GM19452 (cell line): ENCODE results near the gene DRD3.

Experiments
- ATAC-seq: cut with Tn5 transposase; IDR thresholded peaks from one replicate; pipeline ENCODE4 v1.9.1; 2021; ENCODE audit not compliant: unreplicated experiment

The DRD3 gene

DNA sequence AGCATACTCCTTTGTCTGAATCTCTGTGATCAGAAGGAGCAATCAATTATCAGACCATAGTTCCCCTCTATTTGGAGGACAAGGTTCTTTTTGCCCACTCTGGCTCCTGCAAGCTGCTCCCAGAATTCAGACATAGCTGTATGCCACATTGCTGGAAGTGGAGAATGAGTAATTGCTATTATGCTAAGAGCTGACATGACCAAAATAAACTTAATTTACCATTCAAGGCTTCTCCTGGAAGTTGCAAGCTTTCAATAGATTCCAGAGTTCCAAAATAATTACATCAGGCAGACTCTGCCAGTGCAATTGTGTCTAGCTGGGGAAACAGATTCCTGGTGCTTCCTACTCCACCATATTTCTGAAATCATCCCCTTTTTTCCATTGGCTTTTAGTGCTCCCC lies 7.6 kb upstream of the DRD3 start:
- no peak for ATAC-seq

DNA sequence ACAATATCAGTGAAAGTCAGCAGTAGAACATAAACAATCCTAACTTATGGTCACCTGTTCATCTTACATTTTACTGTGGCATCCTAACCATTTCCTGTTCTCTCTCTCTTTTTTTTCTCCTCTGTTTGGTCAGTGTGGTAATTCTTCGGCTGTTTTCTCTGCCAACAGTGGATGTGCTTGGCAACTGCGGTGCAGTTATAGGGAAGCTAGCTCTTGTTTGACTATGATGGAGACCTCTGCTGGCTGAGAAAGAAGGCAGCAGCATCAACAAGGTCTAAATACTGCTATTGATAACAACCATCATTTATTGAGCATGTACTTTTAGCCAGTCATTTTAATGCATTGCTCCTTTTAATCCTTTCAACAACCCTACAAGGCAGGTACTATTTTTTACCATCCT lies 723 bp upstream of the DRD3 start:
- ATAC-seq, result no peak

- no peak for ATAC-seq
Observed at GRCh38 chr3:114176890-114177289, 2.0 kb downstream of the DRD3 start.

- no peak for ATAC-seq
Observed at GRCh38 chr3:114176487-114176886, 2.4 kb downstream of the DRD3 start.

DNA sequence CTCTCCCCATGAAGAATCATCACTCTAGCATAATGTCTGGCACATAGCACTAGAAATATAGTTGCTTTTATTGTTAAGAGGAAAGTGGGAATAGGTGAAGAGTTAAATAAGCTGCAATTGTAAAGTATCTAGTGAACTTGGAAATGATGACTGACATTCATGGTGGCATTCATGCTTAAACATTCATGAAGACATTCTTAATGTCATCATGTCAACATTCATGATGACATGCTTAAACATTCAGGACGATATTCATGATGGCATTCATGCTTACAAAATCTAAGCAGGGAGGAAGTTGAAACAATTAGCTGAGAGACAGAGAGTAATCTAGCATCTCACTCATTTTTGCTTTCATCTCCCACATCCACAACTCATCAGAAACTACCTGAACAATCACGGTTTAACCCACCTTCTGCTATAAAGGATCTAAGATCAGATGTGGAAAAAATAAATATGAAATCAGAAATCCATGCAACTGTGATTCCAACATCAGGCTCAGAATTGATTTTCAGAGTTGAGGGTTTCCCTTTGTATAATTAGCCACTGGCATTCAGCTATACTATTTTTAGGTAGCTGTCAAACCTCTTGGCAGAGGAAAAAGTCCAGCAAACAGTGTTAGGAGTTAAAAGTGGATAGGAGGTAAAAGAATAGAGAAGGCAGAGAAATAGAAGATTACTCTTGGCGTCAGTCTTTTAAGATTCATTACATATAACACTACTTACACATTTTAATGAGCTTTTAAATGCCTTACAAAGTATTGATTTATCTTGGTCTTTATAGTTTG lies 3.5 kb downstream of the DRD3 start:
- no peak for ATAC-seq

DNA sequence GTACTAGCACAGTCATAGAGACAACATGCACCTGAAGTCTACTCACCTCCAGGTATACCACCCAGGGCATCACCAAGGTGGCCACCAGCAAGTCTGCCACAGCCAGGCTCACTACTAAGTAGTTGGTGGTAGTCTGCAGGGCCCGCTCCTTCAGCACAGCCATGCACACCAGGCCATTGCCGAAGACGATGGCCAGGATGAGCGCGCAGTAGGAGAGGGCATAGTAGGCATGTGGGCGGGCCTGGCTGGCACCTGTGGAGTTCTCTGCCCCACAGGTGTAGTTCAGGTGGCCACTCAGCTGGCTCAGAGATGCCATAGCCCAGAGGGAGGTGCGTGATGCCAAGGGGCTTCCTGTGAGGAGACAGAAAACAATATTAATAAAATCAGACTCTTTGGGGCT lies 7.2 kb downstream of the DRD3 start:
- ATAC-seq, result no peak

DNA sequence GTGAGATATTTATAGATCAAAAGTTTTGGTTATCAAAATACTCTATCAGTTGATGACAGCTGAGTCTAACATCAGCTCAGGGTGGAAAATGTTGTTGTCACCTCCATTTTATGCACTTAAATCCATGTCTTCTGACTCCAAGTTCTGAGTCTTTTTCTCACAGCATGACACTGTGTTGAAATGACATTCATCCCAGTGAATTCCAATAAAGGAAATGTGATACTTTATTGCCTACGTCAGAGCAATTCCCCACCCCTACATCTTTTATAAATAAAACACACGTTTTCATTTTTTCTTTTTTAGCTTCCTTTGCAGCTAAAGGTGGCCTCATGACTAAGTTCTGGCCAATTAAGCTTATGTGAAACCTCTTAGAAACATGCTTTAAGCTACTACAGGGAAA lies 10.7 kb downstream of the DRD3 start:
- ATAC-seq, result no peak

DNA sequence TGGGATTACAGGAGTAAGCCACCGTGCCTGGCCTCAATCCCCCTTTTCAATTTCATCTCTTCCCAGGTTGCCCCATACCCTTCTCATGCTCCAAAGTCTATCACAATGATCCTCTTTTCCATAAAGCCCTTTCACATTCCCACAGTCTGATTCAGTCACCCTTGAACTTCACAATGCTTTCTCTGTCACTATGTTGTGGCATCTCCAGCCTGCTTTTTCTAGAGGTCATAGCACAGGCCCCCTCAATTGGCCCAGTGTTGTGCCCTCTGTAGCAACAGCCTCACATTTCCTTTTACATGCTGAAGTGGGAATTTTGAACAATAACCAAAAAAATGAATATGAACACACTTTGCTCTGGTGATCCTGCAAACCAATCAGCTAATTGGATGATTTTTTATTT lies 21.5 kb downstream of the DRD3 start:
- no peak for ATAC-seq

DNA sequence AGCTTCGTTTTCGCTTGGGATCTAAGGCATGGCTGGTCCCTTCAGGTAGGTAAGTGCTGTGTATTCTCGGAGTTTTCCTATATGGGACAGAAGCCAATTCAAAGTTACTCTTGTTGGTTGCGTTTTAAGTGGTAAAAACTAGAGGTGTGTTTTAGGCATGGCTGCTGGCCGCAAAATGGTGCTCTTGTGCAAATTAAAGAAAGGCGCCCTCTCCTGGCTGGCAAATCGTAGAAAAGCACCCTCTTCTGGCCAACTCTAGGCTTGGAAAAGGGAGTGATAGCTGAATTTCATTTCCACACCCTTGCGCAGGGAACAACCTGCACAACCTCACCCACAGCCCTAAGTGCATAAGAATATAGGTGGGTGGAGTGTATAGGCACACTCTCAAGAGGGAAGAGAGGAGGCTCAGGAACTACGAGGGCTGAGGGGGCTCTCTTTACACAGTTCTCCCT lies 23.5 kb downstream of the DRD3 start:
- no peak for ATAC-seq

GRCh38 chr3:114154321-114154821 lies 24.5 kb downstream of the DRD3 start:
- ATAC-seq, result no peak

DNA sequence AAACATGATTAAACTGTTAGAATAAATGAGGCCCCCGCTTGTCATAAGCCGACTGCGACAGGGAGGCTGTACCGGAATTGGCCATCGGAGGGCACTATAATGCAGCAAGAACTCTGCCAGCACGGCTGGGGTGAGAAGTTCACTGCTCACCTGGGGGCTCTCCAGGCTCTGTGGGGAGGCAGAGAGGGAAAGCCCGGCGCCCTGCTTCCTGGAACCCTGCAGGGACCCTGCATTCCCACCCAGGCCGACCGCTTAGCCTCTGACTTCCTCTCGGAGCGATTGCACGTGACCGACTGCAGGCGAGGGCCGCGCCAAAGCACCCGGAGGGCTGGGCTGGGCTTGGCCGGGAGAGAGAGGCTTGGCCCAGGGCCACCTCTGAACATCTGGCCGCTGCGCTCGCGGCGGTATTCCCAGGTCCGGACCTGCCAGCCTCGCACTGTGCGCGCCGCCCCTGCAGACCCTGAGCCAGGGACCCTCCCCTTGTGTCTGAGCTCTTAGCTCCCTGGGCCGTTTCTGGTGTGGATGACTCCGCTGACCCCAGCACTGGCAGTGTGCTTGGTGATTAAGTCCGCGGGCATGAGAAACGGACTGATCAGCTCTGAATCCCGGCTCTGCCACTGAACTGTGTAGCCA lies 26.2 kb downstream of the DRD3 start:
- ATAC-seq, result peak; percentile 92

DNA sequence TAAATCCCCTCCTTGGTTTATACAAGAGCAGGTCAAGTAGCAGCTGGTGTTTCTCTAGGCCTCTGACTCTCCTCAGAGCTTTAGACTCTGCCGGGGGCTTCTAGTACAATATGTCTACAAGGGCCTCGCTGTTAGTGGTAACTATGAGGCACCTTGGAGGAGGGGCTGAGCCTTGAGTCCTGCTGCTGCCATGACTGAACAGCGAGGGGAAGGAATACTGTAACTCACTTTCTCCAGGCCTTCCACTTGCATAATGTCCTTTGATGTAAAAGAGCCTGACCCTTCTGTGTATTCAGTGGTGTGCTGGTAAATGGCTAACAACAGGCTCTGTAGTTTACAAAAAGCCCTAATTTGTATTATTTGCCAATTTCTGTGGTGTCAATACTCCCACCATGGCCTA lies 27.8 kb downstream of the DRD3 start:
- no peak for ATAC-seq

DNA sequence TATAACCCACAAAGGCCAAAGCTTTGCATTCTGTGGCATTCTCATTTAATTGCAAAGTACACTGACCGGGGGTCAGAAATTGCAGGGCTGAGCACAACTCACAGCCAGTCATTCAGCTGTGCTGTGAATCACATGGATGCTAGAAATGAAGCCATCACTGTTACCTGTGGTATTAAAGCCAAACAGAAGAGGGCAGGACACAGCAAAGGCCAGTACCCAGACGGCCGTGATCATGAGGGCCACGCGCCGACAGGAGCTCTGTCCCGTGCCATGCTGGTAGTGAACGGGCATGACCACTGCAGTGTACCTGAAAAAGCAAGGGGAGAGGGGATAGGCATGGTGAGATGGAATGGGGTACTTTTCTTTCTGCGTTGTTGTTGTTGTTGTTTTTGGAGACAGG lies 31.6 kb downstream of the DRD3 start:
- no peak for ATAC-seq

GRCh38 chr3:114144909-114145688 lies 33.8 kb downstream of the DRD3 start:
- no peak for ATAC-seq

DNA sequence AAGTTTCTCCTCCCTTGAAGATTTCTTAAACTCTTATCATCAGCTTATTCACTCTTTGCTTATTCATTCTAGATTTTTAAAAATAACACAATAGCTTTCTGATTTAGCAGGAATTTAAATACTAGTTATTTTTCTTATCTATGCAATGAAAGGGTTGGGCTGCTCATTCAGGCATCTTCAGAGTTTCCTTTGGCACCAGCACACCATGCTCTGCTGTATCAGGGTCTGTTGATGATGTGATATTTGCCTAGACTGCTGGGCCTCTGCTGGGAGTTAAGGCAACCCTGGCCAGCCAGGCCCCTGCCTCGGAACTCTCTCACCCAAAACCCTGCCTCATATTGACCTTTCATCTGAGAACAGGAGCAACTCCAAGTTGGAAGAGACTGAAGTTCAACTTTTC lies 35.0 kb downstream of the DRD3 start:
- ATAC-seq, result no peak

DNA sequence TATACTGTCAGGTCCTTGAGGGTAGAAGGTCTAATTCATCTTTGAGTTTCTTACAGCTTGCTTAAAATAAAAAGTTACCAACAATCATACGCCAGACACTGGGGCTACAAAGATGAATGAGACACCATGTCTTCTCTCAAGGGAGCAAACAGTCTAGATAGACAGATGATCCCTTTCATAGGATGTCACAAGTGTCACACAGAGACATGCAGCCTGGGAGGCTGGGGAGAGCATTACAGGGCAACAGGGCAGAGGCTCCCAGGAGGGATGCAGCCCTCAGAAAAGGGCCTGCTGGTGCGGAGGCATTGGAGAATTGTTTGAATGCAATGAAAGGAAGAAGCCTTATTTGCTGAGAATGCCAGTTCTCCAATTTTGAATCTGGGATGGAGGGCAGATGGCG lies 39.0 kb downstream of the DRD3 start:
- no peak for ATAC-seq

DNA sequence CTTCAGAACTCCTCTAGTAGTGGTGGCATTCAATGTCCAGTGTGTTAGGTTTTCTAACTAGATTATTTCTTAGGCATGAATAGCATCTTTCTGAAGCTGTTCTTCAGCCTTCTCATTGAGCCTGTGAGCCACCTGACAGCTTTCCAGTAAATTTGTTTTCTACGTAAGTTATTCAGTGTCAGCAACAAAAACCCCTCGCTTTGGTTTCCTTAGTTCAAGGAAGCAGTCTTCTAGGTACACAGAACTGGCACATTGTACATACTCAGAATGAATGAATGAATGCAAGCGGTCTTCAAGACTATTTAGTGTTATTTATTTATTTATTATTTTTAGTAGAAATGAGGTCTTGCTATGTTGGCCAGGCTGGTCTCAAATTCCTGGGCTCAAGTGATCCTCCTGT lies 44.9 kb downstream of the DRD3 start:
- ATAC-seq, result no peak

- no peak for ATAC-seq
Observed at GRCh38 chr3:114132500-114132899, 46.4 kb downstream of the DRD3 start.

- ATAC-seq, result no peak
Observed at GRCh38 chr3:114128826-114129225, 50.0 kb downstream of the DRD3 start.

DNA sequence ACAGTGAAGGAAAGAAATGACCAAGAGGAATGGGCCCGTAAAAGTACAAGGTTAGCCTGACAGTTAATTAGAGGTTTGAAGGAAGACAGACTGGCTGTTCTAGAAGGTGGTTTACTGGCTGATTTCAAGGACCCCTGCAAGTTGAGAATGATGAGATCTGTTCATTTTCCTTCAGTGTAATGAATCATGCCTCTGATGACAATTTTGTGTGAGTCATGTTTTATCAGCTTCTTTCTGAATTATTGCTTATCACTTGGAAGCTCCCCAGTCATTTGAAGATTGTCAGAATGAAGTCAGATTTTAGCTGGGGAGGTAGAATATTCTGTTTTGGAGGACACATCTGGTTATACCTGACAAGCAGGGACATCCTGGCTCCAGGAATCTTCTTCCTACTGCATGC lies 50.6 kb downstream of the DRD3 start:
- no peak for ATAC-seq

DNA sequence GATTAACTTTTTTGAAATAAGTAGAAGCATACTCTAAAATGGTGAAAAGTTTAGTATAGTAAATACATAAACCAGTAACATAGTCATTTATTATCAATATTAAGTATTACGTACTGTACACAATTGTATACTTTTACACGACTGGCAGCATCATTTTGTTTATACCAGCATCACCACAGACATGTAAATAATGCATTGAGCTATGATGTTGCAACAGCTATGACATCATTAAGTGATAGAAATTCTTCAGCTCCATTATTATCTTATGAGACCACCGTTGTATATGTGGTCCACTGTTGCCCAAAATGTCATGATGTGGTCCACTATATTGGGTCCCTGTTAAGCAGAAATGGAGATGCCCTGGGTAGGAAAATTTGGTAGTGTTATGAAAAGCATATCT lies 51.3 kb downstream of the DRD3 start:
- ATAC-seq, result no peak

DNA sequence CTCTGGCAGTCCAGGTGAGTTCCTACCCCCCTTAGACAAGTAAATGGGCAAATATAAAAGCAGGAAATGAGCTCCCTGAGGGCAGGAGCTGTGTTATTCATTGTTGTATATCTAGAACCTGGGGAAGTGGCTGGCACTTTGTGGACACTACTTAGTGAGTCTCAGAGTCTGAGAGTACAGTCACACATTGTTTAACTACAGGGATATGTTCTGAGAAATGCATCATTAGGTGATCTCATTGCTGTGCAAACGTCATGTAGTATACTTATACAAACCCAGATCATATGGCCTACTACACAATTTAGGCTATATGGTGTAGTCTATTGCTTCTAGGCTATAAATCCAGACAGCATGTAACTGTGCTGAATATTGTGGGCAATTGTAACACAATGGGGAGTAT lies 52.4 kb downstream of the DRD3 start:
- no peak for ATAC-seq
